K562 (cell line): Measurements from ENCODE around the gene IL4R. TPM values are rescaled to one million over a fixed set of nuclear protein-coding genes. Genes with fewer than 3 reads are reported as not detected.

Experiments used
- ATAC-seq: fragments of 200-7000 bp; cut with Tn5 transposase; 3 replicates; pipeline ENCODE4 v1.9.1; 2020; ENCODE audit warnings: moderate library complexity
- BruUV-seq: library from RNA; stranded (reverse); fragments of 400-500 nt; replicated peaks from 2 replicates; lab custom pipeline; 2021; lab: Mats Ljungman, UMichigan
- CTCF ChIA-PET: fragments of 300-600 bp; formaldehyde crosslinking; extraction: SDS; loops from one replicate; lab custom pipeline; 2021; ENCODE audit warnings: low intra/inter-chr PET ratio; lab: Yijun Ruan, JAX
- POLR2A ChIA-PET: fragments of 300-600, 350-650 bp; sonication (Branson Sonifier 250); formaldehyde crosslinking; extraction: SDS; loops from one replicate; lab custom pipeline; 2021; ENCODE audit warnings: antibody characterized with exemption, inconsistent platforms; lab: Yijun Ruan, JAX
- DNase-seq, 4 experiments: peaks; one replicate each; pipeline versions ENCODE4 v3.0.0 to v3.0.0-alpha.2; 2011 to 2018; ENCODE audit warnings: low spot score in 3 of 4, mixed read lengths in 3 of 4; ENCODE audit errors: extremely low read depth in 1 of 4
- FAIRE-seq: peaks from 2 replicates; lab custom pipeline; 2011; peaks lifted over from hg19 to GRCh38; lab: Jason Lieb, UNC
- H2AFZ ChIP-seq: 2 replicates; pipeline ENCODE4 v1.6.0; 2011; ENCODE audit warnings: low read depth, low read length, control low read depth, inconsistent platforms
- H3K27ac ChIP-seq: fragments of 200-600 bp; 3 replicates; pipeline ENCODE4 v1.8.0; 2011; ENCODE audit warnings: low read depth, mild to moderate bottlenecking, control low read depth, inconsistent platforms, low read length, moderate library complexity, mixed read lengths; ENCODE audit errors: extremely low read depth
- H3K27me3 ChIP-seq, 2 experiments: fragments of 300-600 bp in 1 of 2; 2 replicates in 1 of 2; 3 replicates in 1 of 2; pipeline versions ENCODE4 v1.6.0 to v1.8.0; 2011; ENCODE audit warnings: inconsistent platforms in 2 of 2, low read length in 2 of 2, mild to moderate bottlenecking in 1 of 2, mixed read lengths in 1 of 2, moderate library complexity in 1 of 2; ENCODE audit not compliant: control insufficient read depth in 2 of 2, insufficient read depth in 2 of 2
- H3K36me3 ChIP-seq: fragments of 300-600 bp; 3 replicates; pipeline ENCODE4 v1.8.0; 2011; ENCODE audit warnings: mild to moderate bottlenecking, low read length, inconsistent platforms; ENCODE audit not compliant: control insufficient read depth, insufficient read depth
- H3K4me1 ChIP-seq, 2 experiments: fragments of 200-600 bp in 1 of 2; replicated peaks in 1 of 2; 2 replicates in 1 of 2; 3 replicates in 1 of 2; pipeline versions ENCODE4 v1.5.1 to v1.8.0; 2011; ENCODE audit warnings: inconsistent platforms in 2 of 2, low read length in 2 of 2, mild to moderate bottlenecking in 1 of 2, mixed read lengths in 1 of 2, moderate library complexity in 1 of 2; ENCODE audit not compliant: control insufficient read depth in 2 of 2, insufficient read depth in 2 of 2
- H3K4me2 ChIP-seq: 2 replicates; pipeline ENCODE4 v1.6.1; 2011; ENCODE audit warnings: low read length, control low read depth, inconsistent platforms, mixed read lengths; ENCODE audit not compliant: insufficient read depth
- H3K4me3 ChIP-seq: fragments of 200-600 bp; sonication (generic), shearing (Covaris generic); 2 replicates; pipeline ENCODE4 v1.5.1; 2016; ENCODE audit warnings: control low read depth, inconsistent platforms
- H3K79me2 ChIP-seq: fragments of 200-600 bp; 3 replicates; pipeline ENCODE4 v1.8.0; 2011; ENCODE audit warnings: low read length, inconsistent platforms; ENCODE audit not compliant: control insufficient read depth, insufficient read depth
- H3K9ac ChIP-seq, 2 experiments: 2 replicates each; pipeline versions ENCODE4 v1.6.0 to v1.6.1; 2011; ENCODE audit warnings: low read depth in 2 of 2, low read length in 2 of 2, control low read depth in 1 of 2, inconsistent platforms in 1 of 2, mild to moderate bottlenecking in 1 of 2, mixed read lengths in 1 of 2; ENCODE audit not compliant: insufficient read depth in 1 of 2
- H3K9me1 ChIP-seq: one replicate; pipeline ENCODE4 v1.6.0; 2011; ENCODE audit warnings: inconsistent platforms, mild to moderate bottlenecking, low read length, moderate library complexity; ENCODE audit not compliant: control insufficient read depth, insufficient read depth
- H3K9me3 ChIP-seq: replicated peaks from 2 replicates; pipeline ENCODE4 v1.5.1; 2011; ENCODE audit warnings: low read depth, low read length, inconsistent platforms; ENCODE audit not compliant: control insufficient read depth, insufficient read depth
- H4K20me1 ChIP-seq: replicated peaks from 2 replicates; pipeline ENCODE4 v1.6.1; 2011; ENCODE audit warnings: low read length, inconsistent platforms, mixed read lengths; ENCODE audit not compliant: control insufficient read depth, insufficient read depth
- BRD4 ChIP-seq: fragments of 200-600 bp; sonication (generic); IDR thresholded peaks from 2 replicates; pipeline ENCODE4 v1.6.1; 2017; ENCODE audit warnings: inconsistent platforms
- HDAC6 ChIP-seq: IDR thresholded peaks from 2 replicates; pipeline ENCODE4 v1.6.1; 2012; ENCODE audit warnings: low read depth, mild to moderate bottlenecking, control low read depth, inconsistent platforms, low read length, moderate library complexity
- HSF4 ChIP-seq: fragments of 250-450 bp; sonication (Bioruptor Pico); IDR thresholded peaks from 2 replicates; pipeline ENCODE4 v2.1.2; 2022; ENCODE audit warnings: mild to moderate bottlenecking, moderate library complexity, borderline replicate concordance
- XRCC4 ChIP-seq: IDR thresholded peaks from one replicate; pipeline ENCODE4 v1.6.1; 2011; ENCODE audit not compliant: insufficient read depth, insufficient read length; ENCODE audit errors: extremely low read depth
- ZBTB8A ChIP-seq: fragments of 450-650 bp; IDR thresholded peaks from 2 replicates; pipeline ENCODE4 v1.6.1; 2018; ENCODE audit warnings: mild to moderate bottlenecking, moderate library complexity; ENCODE audit not compliant: partially characterized antibody
- ZNF57 ChIP-seq: fragments of 450-650 bp; formaldehyde crosslinking; IDR thresholded peaks from 2 replicates; pipeline ENCODE4 v1.4.0; 2020; ENCODE audit warnings: mild to moderate bottlenecking, moderate library complexity
- WGBS: fragments of 100-300 bp; shearing (Covaris generic); methylation state at CpG from one replicate; pipeline ENCODE4 v1.1.6; 2016; ENCODE audit warnings: low coverage, mixed read lengths; ENCODE audit not compliant: insufficient coverage; ENCODE audit errors: missing lambda C conversion rate; 5-methylcytosine and 5-hydroxymethylcytosine counted together
- in situ Hi-C: fragments of 300-500 bp; cut with MboI; formaldehyde crosslinking; loops from 4 replicates; pipeline ENCODE4 v1.15.0; 2018; ENCODE audit warnings: inconsistent platforms, mixed read lengths
- intact Hi-C: fragments of 100-400 bp; cut with micrococcal nuclease; formaldehyde crosslinking; loops from 2 replicates; pipeline ENCODE4 v1.14.2; 2022
- polyA plus RNA-seq, 8 experiments: library from polyadenylated mRNA; depleted of rRNA in 4 of 8; stranded (reverse) in 5 of 8; unstranded in 3 of 8; fragments of >200 nt; fragmentation: Nextera tagmentation in 2 of 8; fragmentation: Illumina TruSeq in 1 of 8; extraction: Ambion mirVana in 2 of 8; extraction: Trizol in 1 of 8; gene quantifications; 2 replicates each; pipeline versions ENCODE4 v1.2.1 to v1.2.3, GENCODE V29; 2011 to 2014; ENCODE audit warnings: inconsistent platforms in 1 of 8, missing spikeins in 1 of 8
- total RNA-seq, 7 experiments: library from RNA; depleted of rRNA in 6 of 7; stranded (reverse); fragments of >200 nt in 6 of 7; fragmentation: Illumina TruSeq in 2 of 7; extraction: Trizol in 2 of 7; gene quantifications; 2 replicates each; pipeline versions ENCODE4 v1.2.1 to v1.2.3, GENCODE V29; 2011 to 2021; ENCODE audit warnings: low replicate concordance in 1 of 7
- TF ChIP-seq, protein P1 (sequence below): fragments of 450-650 bp; IDR thresholded peaks from 2 replicates; pipeline ENCODE4 v1.6.1; 2016; ENCODE audit warnings: low read depth
- TF ChIP-seq, protein P2 (sequence below): fragments of 450-650 bp; formaldehyde crosslinking; IDR thresholded peaks from 2 replicates; pipeline ENCODE4 v1.4.0; 2020; ENCODE audit warnings: mild to moderate bottlenecking, moderate library complexity
- TF ChIP-seq, protein P3 (sequence below): fragments of 450-650 bp; IDR thresholded peaks from 2 replicates; pipeline ENCODE4 v1.6.1; 2017; ENCODE audit warnings: antibody characterized with exemption

The IL4R gene
- total and polyA plus RNA-seq, 9 of the 15 experiments (the other 6 are each of a cell fraction or from before 2014, with no cell fraction given), result 0.17 to 5.8 (median 3.3) TPM

DNA sequence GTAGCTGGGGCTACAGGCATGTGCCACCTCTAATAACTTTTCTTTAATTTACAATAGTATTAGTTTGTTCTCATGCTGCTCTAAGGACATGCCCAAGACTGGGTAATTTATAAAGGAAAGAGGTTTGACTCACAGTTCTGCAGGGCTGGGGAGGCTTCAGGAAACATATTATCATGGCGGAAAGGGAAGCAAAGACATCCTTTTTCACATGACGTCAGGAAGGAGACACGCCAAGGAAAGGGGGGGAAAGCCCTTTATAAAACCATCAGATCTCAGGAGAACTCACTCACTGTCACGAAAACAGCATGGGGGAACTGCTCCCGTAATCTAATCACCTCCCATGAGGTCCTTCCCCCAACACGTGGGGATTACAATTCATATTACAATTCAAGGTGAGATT, 18.3 kb downstream of the IL4R start (continued):
- TF ChIP-seq, protein P1, sequence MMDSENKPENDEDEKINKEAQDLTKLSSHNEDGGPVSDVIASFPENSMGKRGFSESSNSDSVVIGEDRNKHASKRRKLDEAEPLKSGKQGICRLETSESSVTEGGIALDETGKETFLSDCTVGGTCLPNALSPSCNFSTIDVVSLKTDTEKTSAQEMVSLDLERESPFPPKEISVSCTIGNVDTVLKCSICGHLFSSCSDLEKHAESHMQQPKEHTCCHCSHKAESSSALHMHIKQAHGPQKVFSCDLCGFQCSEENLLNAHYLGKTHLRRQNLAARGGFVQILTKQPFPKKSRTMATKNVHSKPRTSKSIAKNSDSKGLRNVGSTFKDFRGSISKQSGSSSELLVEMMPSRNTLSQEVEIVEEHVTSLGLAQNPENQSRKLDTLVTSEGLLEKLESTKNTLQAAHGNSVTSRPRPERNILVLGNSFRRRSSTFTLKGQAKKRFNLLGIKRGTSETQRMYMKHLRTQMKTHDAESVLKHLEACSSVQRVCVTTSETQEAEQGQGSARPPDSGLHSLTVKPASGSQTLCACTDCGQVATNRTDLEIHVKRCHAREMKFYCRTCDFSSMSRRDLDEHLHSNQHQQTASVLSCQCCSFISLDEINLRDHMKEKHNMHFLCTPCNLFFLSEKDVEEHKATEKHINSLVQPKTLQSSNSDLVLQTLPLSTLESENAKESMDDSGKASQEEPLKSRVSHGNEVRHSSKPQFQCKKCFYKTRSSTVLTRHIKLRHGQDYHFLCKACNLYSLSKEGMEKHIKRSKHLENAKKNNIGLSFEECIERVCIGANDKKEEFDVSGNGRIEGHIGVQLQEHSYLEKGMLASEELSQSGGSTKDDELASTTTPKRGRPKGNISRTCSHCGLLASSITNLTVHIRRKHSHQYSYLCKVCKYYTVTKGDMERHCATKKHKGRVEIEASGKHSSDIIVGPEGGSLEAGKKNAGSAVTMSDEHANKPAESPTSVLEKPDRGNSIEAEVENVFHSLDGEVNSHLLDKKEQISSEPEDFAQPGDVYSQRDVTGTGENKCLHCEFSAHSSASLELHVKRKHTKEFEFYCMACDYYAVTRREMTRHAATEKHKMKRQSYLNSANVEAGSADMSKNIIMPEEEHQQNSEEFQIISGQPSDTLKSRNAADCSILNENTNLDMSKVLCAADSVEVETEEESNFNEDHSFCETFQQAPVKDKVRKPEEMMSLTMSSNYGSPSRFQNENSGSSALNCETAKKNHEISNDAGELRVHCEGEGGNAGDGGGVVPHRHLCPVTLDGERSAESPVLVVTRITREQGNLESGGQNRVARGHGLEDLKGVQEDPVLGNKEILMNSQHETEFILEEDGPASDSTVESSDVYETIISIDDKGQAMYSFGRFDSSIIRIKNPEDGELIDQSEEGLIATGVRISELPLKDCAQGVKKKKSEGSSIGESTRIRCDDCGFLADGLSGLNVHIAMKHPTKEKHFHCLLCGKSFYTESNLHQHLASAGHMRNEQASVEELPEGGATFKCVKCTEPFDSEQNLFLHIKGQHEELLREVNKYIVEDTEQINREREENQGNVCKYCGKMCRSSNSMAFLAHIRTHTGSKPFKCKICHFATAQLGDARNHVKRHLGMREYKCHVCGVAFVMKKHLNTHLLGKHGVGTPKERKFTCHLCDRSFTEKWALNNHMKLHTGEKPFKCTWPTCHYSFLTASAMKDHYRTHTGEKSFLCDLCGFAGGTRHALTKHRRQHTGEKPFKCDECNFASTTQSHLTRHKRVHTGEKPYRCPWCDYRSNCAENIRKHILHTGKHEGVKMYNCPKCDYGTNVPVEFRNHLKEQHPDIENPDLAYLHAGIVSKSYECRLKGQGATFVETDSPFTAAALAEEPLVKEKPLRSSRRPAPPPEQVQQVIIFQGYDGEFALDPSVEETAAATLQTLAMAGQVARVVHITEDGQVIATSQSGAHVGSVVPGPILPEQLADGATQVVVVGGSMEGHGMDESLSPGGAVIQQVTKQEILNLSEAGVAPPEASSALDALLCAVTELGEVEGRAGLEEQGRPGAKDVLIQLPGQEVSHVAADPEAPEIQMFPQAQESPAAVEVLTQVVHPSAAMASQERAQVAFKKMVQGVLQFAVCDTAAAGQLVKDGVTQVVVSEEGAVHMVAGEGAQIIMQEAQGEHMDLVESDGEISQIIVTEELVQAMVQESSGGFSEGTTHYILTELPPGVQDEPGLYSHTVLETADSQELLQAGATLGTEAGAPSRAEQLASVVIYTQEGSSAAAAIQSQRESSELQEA, result no peak
- TF ChIP-seq HSF4 (CRISPR knock-in tag), result no peak

DNA sequence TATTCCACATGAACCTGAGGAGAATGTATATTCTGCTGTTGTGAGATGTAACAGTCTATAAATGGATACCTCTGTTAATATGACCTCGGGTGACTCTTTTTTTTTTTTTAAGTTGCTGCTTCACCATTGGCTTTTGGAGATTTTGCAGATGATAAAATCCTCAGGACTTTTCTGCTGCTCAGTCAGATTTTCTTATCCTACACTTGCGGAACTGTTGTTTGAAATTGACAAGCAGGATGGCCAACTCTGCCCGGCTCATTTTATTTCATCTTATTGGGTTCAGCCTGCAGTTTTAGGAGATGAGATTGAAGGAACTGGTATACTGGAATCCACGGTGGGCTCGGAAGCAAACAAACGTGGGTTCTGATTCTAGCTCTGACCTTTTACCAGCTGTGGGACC, 19.3 kb downstream of the IL4R start:
- FAIRE-seq (no peak), DNase-seq (no peak), ATAC-seq (no peak)
- in situ Hi-C loops, result no loop called here
- 20% methylated on average over 1 of the region's 6 CpGs for WGBS
- H2AFZ ChIP-seq, result no peak overlapping the region
- no peaks in the 10 kb centered on the region for H3K36me3 ChIP-seq
- H3K79me2 ChIP-seq, result no peaks in the 10 kb centered on the region
- H4K20me1 ChIP-seq, result no peaks in the 10 kb centered on the region
- H3K4me2 ChIP-seq, result no peak overlapping the region
- no peak overlapping the region for H3K9ac ChIP-seq
- H3K27me3 ChIP-seq, result no peaks in the 10 kb centered on the region
- H3K27ac ChIP-seq, result no peak overlapping the region
- CTCF ChIA-PET, result no interaction called here
- H3K9me3 ChIP-seq, result no peaks in the 10 kb centered on the region
- H3K4me1 ChIP-seq, result no peaks in the 10 kb centered on the region
- no peak overlapping the region for H3K4me3 ChIP-seq
- intact Hi-C loops, result no loop called here
- BruUV-seq, result no TSS peak
- POLR2A ChIA-PET, result no interaction called here
- H3K9me1 ChIP-seq, result no peaks in the 10 kb centered on the region
- TF ChIP-seq ZBTB8A, result no peak
- no peak for TF ChIP-seq XRCC4
- TF ChIP-seq, protein P2, sequence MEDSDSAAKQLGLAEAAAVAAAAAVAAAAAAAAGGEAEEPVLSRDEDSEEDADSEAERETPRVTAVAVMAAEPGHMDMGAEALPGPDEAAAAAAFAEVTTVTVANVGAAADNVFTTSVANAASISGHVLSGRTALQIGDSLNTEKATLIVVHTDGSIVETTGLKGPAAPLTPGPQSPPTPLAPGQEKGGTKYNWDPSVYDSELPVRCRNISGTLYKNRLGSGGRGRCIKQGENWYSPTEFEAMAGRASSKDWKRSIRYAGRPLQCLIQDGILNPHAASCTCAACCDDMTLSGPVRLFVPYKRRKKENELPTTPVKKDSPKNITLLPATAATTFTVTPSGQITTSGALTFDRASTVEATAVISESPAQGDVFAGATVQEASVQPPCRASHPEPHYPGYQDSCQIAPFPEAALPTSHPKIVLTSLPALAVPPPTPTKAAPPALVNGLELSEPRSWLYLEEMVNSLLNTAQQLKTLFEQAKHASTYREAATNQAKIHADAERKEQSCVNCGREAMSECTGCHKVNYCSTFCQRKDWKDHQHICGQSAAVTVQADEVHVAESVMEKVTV (CRISPR knock-in tag), result no peak
- TF ChIP-seq BRD4, result no peak
- TF ChIP-seq HDAC6, result no peak
- no peak for TF ChIP-seq ZNF57 (CRISPR knock-in tag)
- TF ChIP-seq, protein P3, sequence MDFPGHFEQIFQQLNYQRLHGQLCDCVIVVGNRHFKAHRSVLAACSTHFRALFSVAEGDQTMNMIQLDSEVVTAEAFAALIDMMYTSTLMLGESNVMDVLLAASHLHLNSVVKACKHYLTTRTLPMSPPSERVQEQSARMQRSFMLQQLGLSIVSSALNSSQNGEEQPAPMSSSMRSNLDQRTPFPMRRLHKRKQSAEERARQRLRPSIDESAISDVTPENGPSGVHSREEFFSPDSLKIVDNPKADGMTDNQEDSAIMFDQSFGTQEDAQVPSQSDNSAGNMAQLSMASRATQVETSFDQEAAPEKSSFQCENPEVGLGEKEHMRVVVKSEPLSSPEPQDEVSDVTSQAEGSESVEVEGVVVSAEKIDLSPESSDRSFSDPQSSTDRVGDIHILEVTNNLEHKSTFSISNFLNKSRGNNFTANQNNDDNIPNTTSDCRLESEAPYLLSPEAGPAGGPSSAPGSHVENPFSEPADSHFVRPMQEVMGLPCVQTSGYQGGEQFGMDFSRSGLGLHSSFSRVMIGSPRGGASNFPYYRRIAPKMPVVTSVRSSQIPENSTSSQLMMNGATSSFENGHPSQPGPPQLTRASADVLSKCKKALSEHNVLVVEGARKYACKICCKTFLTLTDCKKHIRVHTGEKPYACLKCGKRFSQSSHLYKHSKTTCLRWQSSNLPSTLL, result no peak
